HFFc6 (cell line): ENCODE results near the gene BRPF3. TPM values are rescaled to one million over a fixed set of nuclear protein-coding genes. Genes with fewer than 3 reads are reported as not detected.

Experiments
- DNase-seq: peaks from one replicate; pipeline ENCODE4 v3.0.0-alpha.2; 2018
- H3K27ac Mint-ChIP-seq: 2 replicates; pipeline ENCODE4 v1.8.0; 2020; ENCODE audit warnings: mild to moderate bottlenecking, mixed read lengths
- H3K27me3 Mint-ChIP-seq: 2 replicates; pipeline ENCODE4 v1.8.0; 2021; ENCODE audit warnings: mild to moderate bottlenecking, moderate library complexity, mixed read lengths; ENCODE audit not compliant: insufficient read depth
- H3K36me3 Mint-ChIP-seq: 2 replicates; pipeline ENCODE4 v1.8.0; 2021; ENCODE audit warnings: low read depth, mixed read lengths
- H3K4me1 Mint-ChIP-seq: 2 replicates; pipeline ENCODE4 v1.8.0; 2020; ENCODE audit warnings: low read depth, mixed read lengths
- H3K4me3 Mint-ChIP-seq: 2 replicates; pipeline ENCODE4 v1.8.0; 2020; ENCODE audit warnings: mild to moderate bottlenecking, moderate library complexity, mixed read lengths
- H3K9me3 Mint-ChIP-seq: 2 replicates; pipeline ENCODE4 v1.8.0; 2020; ENCODE audit warnings: mild to moderate bottlenecking, mixed read lengths
- total RNA-seq, 6 experiments: library from RNA; stranded (reverse); fragmentation: NEBNext Ultra II Directional; extraction: Animal tissue kit (Norgen Biotek cat#: 25700); gene quantifications; 2 replicates in 1 of 6; 3 replicates in 5 of 6; pipeline ENCODE4 v1.2.3, GENCODE V29; 2021
- TF ChIP-seq, protein P1 (sequence below): fragments of 200-600 bp; sonication (generic); IDR thresholded peaks from 2 replicates; pipeline ENCODE4 v1.5.0; 2021; ENCODE audit warnings: antibody characterized with exemption, mild to moderate bottlenecking

Gene BRPF3
- total RNA-seq, 6 experiments from 2014 or later: 26.5 to 32.4 (median 28.9) TPM

DNA sequence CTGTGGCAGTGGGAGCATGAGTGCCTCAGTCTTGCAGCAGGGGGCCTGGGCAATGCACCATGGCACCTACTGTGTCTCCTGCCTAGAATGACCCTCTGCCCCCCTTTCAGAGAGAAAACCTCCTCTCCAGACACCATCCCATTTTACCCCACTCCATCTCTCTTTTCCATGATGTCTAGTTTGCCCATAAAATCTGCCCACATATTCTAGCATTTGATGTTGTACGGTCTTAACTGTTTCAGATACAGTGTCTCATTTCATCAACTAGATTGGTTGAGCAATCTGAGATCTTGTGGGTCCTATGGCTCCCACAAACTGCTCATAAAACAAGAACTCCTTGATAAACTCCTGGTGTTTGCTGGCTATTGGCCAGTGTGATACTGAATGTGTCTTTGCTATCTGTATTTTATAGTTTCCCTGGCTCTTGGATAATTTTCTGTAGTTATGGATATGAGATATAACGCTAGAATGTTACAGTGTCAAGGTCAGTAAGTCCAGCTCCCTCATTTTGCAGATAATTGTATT lies 81.5 kb downstream of the BRPF3 start:
- H3K4me1 Mint-ChIP-seq: no peaks in the 10 kb centered on the region
- H3K27me3 Mint-ChIP-seq: peaks cover 70% of the 10 kb centered on the region

DNA sequence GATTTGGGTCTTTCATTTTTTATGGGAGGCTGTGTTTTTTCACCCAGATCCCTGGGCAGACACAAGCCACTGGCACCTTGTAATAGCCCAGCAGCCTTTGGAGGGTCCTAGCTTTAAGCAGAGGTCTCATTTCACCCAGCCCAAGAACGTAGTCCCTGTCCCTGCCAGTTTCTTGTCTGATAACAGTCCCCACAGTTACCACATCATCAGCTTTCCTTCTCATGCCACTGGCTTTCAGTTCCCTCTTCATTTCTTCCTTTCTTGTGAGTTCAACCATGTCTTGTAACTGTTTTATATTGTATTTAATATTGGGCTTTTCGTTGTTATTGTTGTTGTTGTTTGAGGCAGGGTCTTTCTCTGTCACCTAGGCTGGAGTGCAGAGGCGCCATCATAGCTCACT lies 83.9 kb downstream of the BRPF3 start:
- TF ChIP-seq, protein P1, sequence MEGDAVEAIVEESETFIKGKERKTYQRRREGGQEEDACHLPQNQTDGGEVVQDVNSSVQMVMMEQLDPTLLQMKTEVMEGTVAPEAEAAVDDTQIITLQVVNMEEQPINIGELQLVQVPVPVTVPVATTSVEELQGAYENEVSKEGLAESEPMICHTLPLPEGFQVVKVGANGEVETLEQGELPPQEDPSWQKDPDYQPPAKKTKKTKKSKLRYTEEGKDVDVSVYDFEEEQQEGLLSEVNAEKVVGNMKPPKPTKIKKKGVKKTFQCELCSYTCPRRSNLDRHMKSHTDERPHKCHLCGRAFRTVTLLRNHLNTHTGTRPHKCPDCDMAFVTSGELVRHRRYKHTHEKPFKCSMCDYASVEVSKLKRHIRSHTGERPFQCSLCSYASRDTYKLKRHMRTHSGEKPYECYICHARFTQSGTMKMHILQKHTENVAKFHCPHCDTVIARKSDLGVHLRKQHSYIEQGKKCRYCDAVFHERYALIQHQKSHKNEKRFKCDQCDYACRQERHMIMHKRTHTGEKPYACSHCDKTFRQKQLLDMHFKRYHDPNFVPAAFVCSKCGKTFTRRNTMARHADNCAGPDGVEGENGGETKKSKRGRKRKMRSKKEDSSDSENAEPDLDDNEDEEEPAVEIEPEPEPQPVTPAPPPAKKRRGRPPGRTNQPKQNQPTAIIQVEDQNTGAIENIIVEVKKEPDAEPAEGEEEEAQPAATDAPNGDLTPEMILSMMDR: no peak
- Mint-ChIP-seq H3K4me3 (no peak overlapping the region), H3K9me3 (no peaks in the 10 kb centered on the region), H3K27ac (no peak overlapping the region), H3K36me3 (no peaks in the 10 kb centered on the region), H3K27me3 (peaks cover 60% of the 10 kb centered on the region), H3K4me1 (no peaks in the 10 kb centered on the region)
- DNase-seq: no peak

More for the DNA sequence above, 81.5 kb downstream of the BRPF3 start:
- TF ChIP-seq, protein P1: no peak
- no peak overlapping the region for H3K4me3 Mint-ChIP-seq
- no peak overlapping the region for H3K27ac Mint-ChIP-seq
- H3K36me3 Mint-ChIP-seq: no peaks in the 10 kb centered on the region
- H3K9me3 Mint-ChIP-seq: no peaks in the 10 kb centered on the region
- no peak for DNase-seq

DNA sequence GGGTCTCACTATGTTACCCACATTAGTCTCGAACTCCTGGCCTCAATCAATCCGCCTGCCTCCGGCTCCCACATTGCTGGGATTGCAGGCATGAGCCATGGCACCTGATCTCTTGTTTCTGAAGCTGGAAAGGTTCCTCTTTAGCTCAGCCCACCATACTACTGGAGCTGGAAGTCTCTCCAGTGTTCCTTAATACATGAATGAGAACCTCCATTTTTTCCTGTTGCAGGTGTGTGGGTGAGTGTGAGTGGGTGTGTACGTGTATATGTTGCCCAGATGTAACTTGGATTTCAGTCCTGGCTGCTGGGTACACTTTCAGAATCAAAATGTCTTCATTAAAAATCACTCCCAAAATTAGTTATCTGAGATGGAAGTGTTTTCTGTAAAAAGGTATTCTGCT lies 84.4 kb downstream of the BRPF3 start:
- Mint-ChIP-seq H3K36me3 (no peaks in the 10 kb centered on the region), H3K27ac (no peak overlapping the region), H3K4me1 (no peaks in the 10 kb centered on the region), H3K27me3 (peaks cover 61% of the 10 kb centered on the region), H3K9me3 (no peaks in the 10 kb centered on the region), H3K4me3 (no peak overlapping the region)
- TF ChIP-seq, protein P1: no peak
- DNase-seq: no peak

Other genes with a start within 250 kb of the BRPF3 start
- gene SLC26A8, start 172.1 kb upstream of the BRPF3 start, total RNA-seq: not detected
- 10 to 100 TPM; 34.1 to 40.4 (median 37.1) TPM for gene MAPK14, start 168.9 kb upstream of the BRPF3 start, total RNA-seq
- gene MAPK13, start 66.2 kb upstream of the BRPF3 start, total RNA-seq: 10 to 100 TPM in 2 of 6 experiments, 1 to 10 TPM in 4; 5.7 to 12.4 (median 6.5) TPM
- not detected for gene PNPLA1, start 73.3 kb downstream of the BRPF3 start, total RNA-seq
- gene BNIP5, start 140.1 kb downstream of the BRPF3 start, total RNA-seq: not detected
- gene ETV7, start 190.9 kb downstream of the BRPF3 start, total RNA-seq: under 1 TPM in 4 of 6 experiments, not detected in 2; 0.20 to 0.32 (median 0.24) TPM
- gene PXT1, start 246.1 kb downstream of the BRPF3 start, total RNA-seq: under 1 TPM in 3 of 6 experiments, not detected in 3; 0.09 to 0.12 (median 0.09) TPM
- 10 to 100 TPM; 53.0 to 81.7 (median 65.4) TPM for gene KCTD20, start 246.3 kb downstream of the BRPF3 start, total RNA-seq